HL-60 (cell line): Measurements from ENCODE around the gene TDRD9.

Experiments used
- DNase-seq, 2 experiments: peaks; one replicate each; pipeline ENCODE4 v3.0.0-alpha.2; 2010 to 2020; ENCODE audit warnings: low read depth in 1 of 2, low spot score in 1 of 2
- H3K27ac ChIP-seq: fragments of 250-450 bp; sonication (Bioruptor Pico); replicated peaks from 2 replicates; pipeline ENCODE4 v1.5.1; 2020; ENCODE audit warnings: mild to moderate bottlenecking, moderate library complexity
- H3K27me3 ChIP-seq: fragments of 250-450 bp; sonication (Bioruptor Pico); 2 replicates; pipeline ENCODE4 v1.5.1; 2021; ENCODE audit warnings: mild to moderate bottlenecking, moderate library complexity; ENCODE audit not compliant: insufficient read depth, poor library complexity, severe bottlenecking
- H3K4me3 ChIP-seq: replicated peaks from 2 replicates; pipeline ENCODE4 v1.5.1; 2011; ENCODE audit warnings: mild to moderate bottlenecking, control low read depth, low read length; ENCODE audit not compliant: insufficient read depth
- CTCF ChIP-seq: IDR thresholded peaks from one replicate; pipeline ENCODE4 v1.5.1; 2011; ENCODE audit warnings: low read length, control low read depth, inconsistent platforms; ENCODE audit not compliant: insufficient read depth
- GABPA ChIP-seq: IDR thresholded peaks from 2 replicates; pipeline ENCODE4 v1.6.1; 2012; ENCODE audit warnings: low read depth
- POLR2AphosphoS5 ChIP-seq: IDR thresholded peaks from 2 replicates; pipeline ENCODE4 v1.6.1; 2012; ENCODE audit warnings: low read depth
- REST ChIP-seq: IDR thresholded peaks from 2 replicates; pipeline ENCODE4 v1.6.1; 2012; ENCODE audit warnings: low read depth; ENCODE audit not compliant: insufficient replicate concordance
- SPI1 ChIP-seq: IDR thresholded peaks from 2 replicates; pipeline ENCODE4 v1.6.1; 2012; ENCODE audit warnings: low read depth, mild to moderate bottlenecking, borderline replicate concordance

TDRD9 gene

GRCh38 chr14:104087505-104087904, 159.2 kb downstream of the TDRD9 start:
- Histone ChIP-seq H3K27me3 (no peaks in the 10 kb centered on the region), H3K4me3 (no peak overlapping the region), H3K27ac (no peak overlapping the region)
- no peak for TF ChIP-seq SPI1
- no peak for TF ChIP-seq REST
- TF ChIP-seq CTCF: no peak
- no peak for TF ChIP-seq GABPA
- no peak for TF ChIP-seq POLR2AphosphoS5
- DNase-seq: no peak

- no peak for DNase-seq
- no peak for TF ChIP-seq SPI1
- no peak for TF ChIP-seq CTCF
- TF ChIP-seq REST: no peak
- TF ChIP-seq POLR2AphosphoS5: no peak
- no peak for TF ChIP-seq GABPA
- H3K27ac ChIP-seq: no peak overlapping the region
Measured at GRCh38 chr14:104087981-104088850, 160.0 kb downstream of the TDRD9 start.

GRCh38 chr14:104090071-104090748, 162.0 kb downstream of the TDRD9 start:
- H3K27me3 ChIP-seq: no peaks in the 10 kb centered on the region
- TF ChIP-seq REST (no peak), CTCF (no peak), POLR2AphosphoS5 (no peak), SPI1 (no peak), GABPA (no peak)
- H3K27ac ChIP-seq: no peak overlapping the region
- no peak overlapping the region for H3K4me3 ChIP-seq
- no peak for DNase-seq

More at GRCh38 chr14:104087981-104088850, 160.0 kb downstream of the TDRD9 start:
- Histone ChIP-seq H3K4me3 (no peak overlapping the region), H3K27me3 (no peaks in the 10 kb centered on the region)
